Body of pancreas (tissue), 4 donors: ENCODE data around the gene LILRB4. TPM values are rescaled to one million over a fixed set of nuclear protein-coding genes. Genes with fewer than 3 reads are reported as not detected.

Experiments
- ATAC-seq: fragments of 150-250 bp; one replicate; pipeline ENCODE4 v1.9.1; 2016
- DNase-seq, 4 donors: peaks; one replicate each; pipeline ENCODE4 v3.0.0-alpha.2; 2019
- H3K27ac ChIP-seq, 4 donors: fragments of 200-600 bp; sonication (generic); 1 replicate in 3 of 4; 2 replicates in 1 of 4; pipeline versions ENCODE4 v1.5.1 to v1.6.1; 2016 to 2019; ENCODE audit warnings: mild to moderate bottlenecking in 1 of 4, mixed read lengths in 1 of 4, moderate library complexity in 1 of 4
- H3K27me3 ChIP-seq, 2 donors: fragments of 200-600 bp; sonication (generic); one replicate each; pipeline ENCODE4 v1.6.0; 2016; ENCODE audit warnings: mild to moderate bottlenecking in 1 of 2
- H3K36me3 ChIP-seq, 2 donors: fragments of 200-600 bp; sonication (generic); replicated peaks in 1 of 2; 2 replicates each; pipeline ENCODE4 v1.5.1; 2016; ENCODE audit warnings: low read depth in 2 of 2; ENCODE audit not compliant: insufficient read depth in 1 of 2
- H3K4me1 ChIP-seq: fragments of 200-600 bp; sonication (generic); one replicate; pipeline ENCODE4 v1.6.0; 2016
- H3K4me3 ChIP-seq, 2 donors: fragments of 200-600 bp; sonication (generic); 1 replicate in 1 of 2; 2 replicates in 1 of 2; pipeline ENCODE4 v1.5.1; 2016 to 2019
- H3K9me3 ChIP-seq, 3 donors: fragments of 200-600 bp; sonication (generic); 1 replicate in 2 of 3; 2 replicates in 1 of 3; pipeline ENCODE4 v1.5.1; 2016
- POLR2A ChIP-seq, 3 donors: fragments of 450-650 bp; IDR thresholded peaks; one replicate each; pipeline ENCODE4 v1.6.1; 2016; ENCODE audit warnings: antibody characterized with exemption in 3 of 3, mild to moderate bottlenecking in 2 of 3
- WGBS, 2 donors: methylation state at CpG; one replicate each; pipeline ENCODE4 v1.1.5; 2017; 5-methylcytosine and 5-hydroxymethylcytosine counted together
- intact Hi-C: fragments of 100-400 bp; cut with DNase I; formaldehyde crosslinking; loops from one replicate; pipeline ENCODE4 v1.15.1; 2023
- total RNA-seq, 2 donors: library from RNA; depleted of rRNA; stranded (reverse); fragments of >200 nt; gene quantifications; one replicate each; pipeline ENCODE4 v1.1.0, GENCODE V29; 2016
- TF ChIP-seq, protein P1 (sequence below), 7 experiments: fragments of 450-650 bp in 4 of 7; fragments of 200-600 bp in 3 of 7; sonication (generic) in 3 of 7; IDR thresholded peaks; one replicate each; pipeline ENCODE4 v1.5.1; 2016 to 2019; ENCODE audit warnings: antibody characterized with exemption in 7 of 7

The LILRB4 gene
- total RNA-seq, 2 donors from 2014 or later, result 0.99 to 1.0 TPM

DNA sequence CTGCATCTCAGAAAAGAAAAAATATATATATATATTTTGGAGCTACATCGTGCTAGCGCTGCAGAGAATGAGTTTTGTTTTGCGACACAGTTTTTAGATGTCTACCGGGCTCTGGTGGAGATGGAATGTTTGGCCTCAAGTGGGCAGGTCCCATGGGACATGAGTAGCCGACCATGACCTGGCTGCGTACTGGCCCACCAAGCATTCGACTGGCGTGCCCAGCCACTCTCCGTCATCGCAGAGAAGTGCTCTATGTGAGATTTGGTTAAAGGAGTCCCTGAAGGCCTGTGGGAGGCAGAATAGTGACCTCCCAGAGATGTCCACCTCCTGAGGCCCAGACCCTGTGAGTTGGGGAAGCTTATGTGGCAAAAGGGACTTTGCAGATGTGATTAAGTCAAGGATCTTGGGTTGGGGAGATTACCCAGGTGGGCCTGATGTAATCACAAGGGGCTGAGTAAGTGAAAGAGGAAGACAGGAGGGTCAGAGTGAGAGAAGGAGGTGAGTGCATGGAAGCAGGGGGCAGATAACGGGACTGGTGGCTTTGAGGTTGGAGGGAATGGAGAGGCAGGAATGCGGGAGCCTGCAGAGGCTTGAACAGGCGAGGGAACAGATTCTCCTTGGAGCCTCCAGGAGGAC lies 821 bp upstream of the LILRB4 start:
- no peak overlapping the region for H3K4me3 ChIP-seq
- no peaks in the 10 kb centered on the region for H3K4me1 ChIP-seq
- H3K27me3 ChIP-seq, result no peaks in the 10 kb centered on the region
- no peaks in the 10 kb centered on the region for H3K36me3 ChIP-seq
- DNase-seq (no peak), ATAC-seq (no peak)
- intact Hi-C loops, result no loop called here
- TF ChIP-seq POLR2A (IDR thresholded peaks at IDR 0.05), result no peak
- TF ChIP-seq, protein P1, sequence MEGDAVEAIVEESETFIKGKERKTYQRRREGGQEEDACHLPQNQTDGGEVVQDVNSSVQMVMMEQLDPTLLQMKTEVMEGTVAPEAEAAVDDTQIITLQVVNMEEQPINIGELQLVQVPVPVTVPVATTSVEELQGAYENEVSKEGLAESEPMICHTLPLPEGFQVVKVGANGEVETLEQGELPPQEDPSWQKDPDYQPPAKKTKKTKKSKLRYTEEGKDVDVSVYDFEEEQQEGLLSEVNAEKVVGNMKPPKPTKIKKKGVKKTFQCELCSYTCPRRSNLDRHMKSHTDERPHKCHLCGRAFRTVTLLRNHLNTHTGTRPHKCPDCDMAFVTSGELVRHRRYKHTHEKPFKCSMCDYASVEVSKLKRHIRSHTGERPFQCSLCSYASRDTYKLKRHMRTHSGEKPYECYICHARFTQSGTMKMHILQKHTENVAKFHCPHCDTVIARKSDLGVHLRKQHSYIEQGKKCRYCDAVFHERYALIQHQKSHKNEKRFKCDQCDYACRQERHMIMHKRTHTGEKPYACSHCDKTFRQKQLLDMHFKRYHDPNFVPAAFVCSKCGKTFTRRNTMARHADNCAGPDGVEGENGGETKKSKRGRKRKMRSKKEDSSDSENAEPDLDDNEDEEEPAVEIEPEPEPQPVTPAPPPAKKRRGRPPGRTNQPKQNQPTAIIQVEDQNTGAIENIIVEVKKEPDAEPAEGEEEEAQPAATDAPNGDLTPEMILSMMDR (IDR thresholded peaks at IDR 0.05), result no peak
- no peaks in the 10 kb centered on the region for H3K9me3 ChIP-seq
- no peak overlapping the region for H3K27ac ChIP-seq
- WGBS, 2 donors, result 65 to 80% methylated on average over 11 to 13 of the region's 13 CpGs

- no peaks in the 10 kb centered on the region for H3K27me3 ChIP-seq
- DNase-seq, result no peak
- 73 to 87% methylated on average over 5 to 6 of the region's 6 CpGs for WGBS, 2 donors
These were observed 2.7 kb downstream of the LILRB4 start for GRCh38 chr19:54665530-54665929.

DNA sequence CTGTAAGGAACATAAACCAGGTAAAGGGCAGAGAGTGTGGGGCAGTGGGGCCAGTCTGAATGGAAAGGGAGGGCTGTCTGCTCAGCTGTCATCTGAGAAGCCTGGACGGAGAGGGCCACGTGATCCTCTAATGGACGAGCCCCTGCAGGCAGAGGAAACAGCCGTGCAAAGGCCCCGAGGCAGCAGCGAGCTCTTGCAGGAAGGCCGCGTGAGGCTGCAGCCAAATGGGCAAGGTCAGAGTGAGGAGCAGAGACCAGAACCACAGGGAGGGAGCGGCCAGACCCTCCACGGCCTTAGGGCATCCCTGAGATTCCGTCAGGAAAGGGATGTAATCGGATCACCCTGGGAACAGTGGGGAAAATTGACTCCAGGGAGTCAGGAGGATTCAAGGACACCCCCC lies 4.4 kb downstream of the LILRB4 start:
- Histone ChIP-seq H3K27me3 (no peaks in the 10 kb centered on the region), H3K27ac (no peak overlapping the region), H3K4me1 (no peaks in the 10 kb centered on the region), H3K4me3 (no peak overlapping the region), H3K36me3 (no peaks in the 10 kb centered on the region), H3K9me3 (no peaks in the 10 kb centered on the region)
- ATAC-seq, result no peak
- intact Hi-C loops, result no loop called here
- TF ChIP-seq, protein P1 (IDR thresholded peaks at IDR 0.05), result no peak
- no peak for DNase-seq
- WGBS, 2 donors, result 68 to 74% methylated on average over 12 of the region's 12 CpGs

More at GRCh38 chr19:54665530-54665929, 2.7 kb downstream of the LILRB4 start:
- Histone ChIP-seq H3K27ac (no peak overlapping the region), H3K4me3 (no peak overlapping the region), H3K36me3 (no peaks in the 10 kb centered on the region), H3K4me1 (no peaks in the 10 kb centered on the region), H3K9me3 (no peaks in the 10 kb centered on the region)
- TF ChIP-seq, protein P1 (IDR thresholded peaks at IDR 0.05), result no peak
- TF ChIP-seq POLR2A (IDR thresholded peaks at IDR 0.05), result no peak
- intact Hi-C loops, result no loop called here
- no peak for ATAC-seq

GRCh38 chr19:54668353-54668752 lies 5.6 kb downstream of the LILRB4 start:
- H3K27ac ChIP-seq, result no peak overlapping the region
- intact Hi-C loops, result no loop called here
- H3K27me3 ChIP-seq, result no peaks in the 10 kb centered on the region
- TF ChIP-seq, protein P1 (IDR thresholded peaks at IDR 0.05), result no peak
- no peak for TF ChIP-seq POLR2A (IDR thresholded peaks at IDR 0.05)
- ATAC-seq, result no peak
- H3K36me3 ChIP-seq, result no peaks in the 10 kb centered on the region
- WGBS, 2 donors, result 32 to 36% methylated on average over 1 of the region's 1 CpG
- DNase-seq, result no peak
- no peaks in the 10 kb centered on the region for H3K4me1 ChIP-seq
- no peaks in the 10 kb centered on the region for H3K9me3 ChIP-seq
- no peak overlapping the region for H3K4me3 ChIP-seq
